Smooth muscle cell (in vitro differentiated cells): Measurements from ENCODE around the gene SLC35F1. TPM values are rescaled to one million over a fixed set of nuclear protein-coding genes. Genes with fewer than 3 reads are reported as not detected.

Experiments
- DNase-seq: peaks from one replicate; lab custom pipeline; 2025; ENCODE audit not compliant: unreplicated experiment; lab: John Stamatoyannopoulos, UW
- H2AFZ ChIP-seq: fragments of 200-600 bp; sonication (generic); 2 replicates; pipeline ENCODE4 v1.6.0; 2016; ENCODE audit warnings: antibody characterized with exemption, low read depth, mild to moderate bottlenecking
- H3F3A ChIP-seq: fragments of 200-600 bp; sonication (generic); 2 replicates; pipeline ENCODE4 v1.6.0; 2017; ENCODE audit warnings: antibody characterized with exemption, low read depth
- H3K27ac ChIP-seq: fragments of 200-600 bp; sonication (generic); 2 replicates; pipeline ENCODE4 v1.5.1; 2016; ENCODE audit warnings: low read depth, mild to moderate bottlenecking
- H3K27me3 ChIP-seq: fragments of 200-600 bp; sonication (generic); 2 replicates; pipeline ENCODE4 v1.6.1; 2016; ENCODE audit warnings: low read depth, mild to moderate bottlenecking
- H3K36me3 ChIP-seq: fragments of 200-600 bp; sonication (generic); 2 replicates; pipeline ENCODE4 v1.5.1; 2016; ENCODE audit warnings: low read depth
- H3K4me1 ChIP-seq: fragments of 200-600 bp; sonication (generic); 2 replicates; pipeline ENCODE4 v1.5.1; 2016; ENCODE audit warnings: low read depth
- H3K4me2 ChIP-seq: fragments of 200-600 bp; sonication (generic); 2 replicates; pipeline ENCODE4 v1.6.0; 2016; ENCODE audit warnings: mild to moderate bottlenecking
- H3K4me3 ChIP-seq: fragments of 200-600 bp; sonication (generic); 2 replicates; pipeline ENCODE4 v1.5.1; 2016; ENCODE audit warnings: mild to moderate bottlenecking
- H3K79me2 ChIP-seq: fragments of 200-600 bp; sonication (generic); 2 replicates; pipeline ENCODE4 v1.6.0; 2016; ENCODE audit warnings: low read depth, mild to moderate bottlenecking
- H3K9ac ChIP-seq: fragments of 200-600 bp; sonication (generic); 2 replicates; pipeline ENCODE4 v1.6.0; 2016; ENCODE audit warnings: low read depth
- H3K9me3 ChIP-seq: fragments of 200-600 bp; sonication (generic); replicated peaks from 2 replicates; pipeline ENCODE4 v1.5.1; 2016; ENCODE audit warnings: low read depth
- H4K20me1 ChIP-seq: fragments of 200-600 bp; sonication (generic); 2 replicates; pipeline ENCODE4 v1.6.0; 2016; ENCODE audit warnings: low read depth
- WGBS: methylation state at CpG from one replicate; pipeline ENCODE4 v1.1.7; 2016; ENCODE audit warnings: low lambda C conversion rate; 5-methylcytosine and 5-hydroxymethylcytosine counted together
- polyA plus RNA-seq: library from polyadenylated mRNA; unstranded; fragments of >200 nt; fragmentation: Nextera tagmentation; extraction: Ambion mirVana; gene quantifications from 2 replicates; pipeline ENCODE4 v1.2.1, GENCODE V29; 2016
- total RNA-seq: library from RNA; depleted of rRNA; stranded (reverse); fragments of >200 nt; gene quantifications from 2 replicates; pipeline ENCODE4 v1.2.3, GENCODE V29; 2014
- TF ChIP-seq, protein P1 (sequence below): fragments of 200-600 bp; sonication (generic); IDR thresholded peaks from 2 replicates; pipeline ENCODE4 v1.5.1; 2017; ENCODE audit warnings: borderline replicate concordance, mild to moderate bottlenecking, antibody characterized with exemption; ENCODE audit not compliant: insufficient read depth, poor library complexity, severe bottlenecking

The SLC35F1 gene
- total and polyA plus RNA-seq, 2 experiments from 2014 or later, result 0.05 to 0.09 TPM

DNA sequence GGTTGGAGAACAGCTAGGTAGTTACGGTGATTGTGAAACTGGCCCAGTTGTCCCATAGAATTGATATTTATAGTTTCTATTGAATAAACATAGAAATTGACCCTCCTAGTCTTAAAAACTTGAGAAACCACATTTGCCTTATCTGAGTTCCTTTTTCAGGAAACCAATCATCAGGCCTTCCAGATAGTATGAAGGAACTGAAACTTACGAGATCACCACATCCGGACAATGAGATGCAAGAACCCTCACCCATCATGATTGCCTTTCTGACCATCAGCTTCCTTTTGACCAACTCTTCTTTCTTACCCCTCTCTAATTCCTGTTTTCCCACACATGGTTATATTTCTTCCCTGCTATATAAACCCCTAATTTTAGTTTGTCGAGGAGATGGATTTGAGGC is 21.8 kb downstream of the SLC35F1 start:
- DNase-seq, result no peak
- no peaks in the 10 kb centered on the region for H3K79me2 ChIP-seq
- H3K9me3 ChIP-seq, result no peaks in the 10 kb centered on the region
- TF ChIP-seq, protein P1, sequence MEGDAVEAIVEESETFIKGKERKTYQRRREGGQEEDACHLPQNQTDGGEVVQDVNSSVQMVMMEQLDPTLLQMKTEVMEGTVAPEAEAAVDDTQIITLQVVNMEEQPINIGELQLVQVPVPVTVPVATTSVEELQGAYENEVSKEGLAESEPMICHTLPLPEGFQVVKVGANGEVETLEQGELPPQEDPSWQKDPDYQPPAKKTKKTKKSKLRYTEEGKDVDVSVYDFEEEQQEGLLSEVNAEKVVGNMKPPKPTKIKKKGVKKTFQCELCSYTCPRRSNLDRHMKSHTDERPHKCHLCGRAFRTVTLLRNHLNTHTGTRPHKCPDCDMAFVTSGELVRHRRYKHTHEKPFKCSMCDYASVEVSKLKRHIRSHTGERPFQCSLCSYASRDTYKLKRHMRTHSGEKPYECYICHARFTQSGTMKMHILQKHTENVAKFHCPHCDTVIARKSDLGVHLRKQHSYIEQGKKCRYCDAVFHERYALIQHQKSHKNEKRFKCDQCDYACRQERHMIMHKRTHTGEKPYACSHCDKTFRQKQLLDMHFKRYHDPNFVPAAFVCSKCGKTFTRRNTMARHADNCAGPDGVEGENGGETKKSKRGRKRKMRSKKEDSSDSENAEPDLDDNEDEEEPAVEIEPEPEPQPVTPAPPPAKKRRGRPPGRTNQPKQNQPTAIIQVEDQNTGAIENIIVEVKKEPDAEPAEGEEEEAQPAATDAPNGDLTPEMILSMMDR, result no peak
- H3K4me1 ChIP-seq, result no peaks in the 10 kb centered on the region
- no peak overlapping the region for H3K4me2 ChIP-seq
- no peak overlapping the region for H3K4me3 ChIP-seq
- H3F3A ChIP-seq, result no peaks in the 10 kb centered on the region
- no peaks in the 10 kb centered on the region for H3K27me3 ChIP-seq
- no peak overlapping the region for H3K9ac ChIP-seq
- no peak overlapping the region for H2AFZ ChIP-seq
- no peaks in the 10 kb centered on the region for H4K20me1 ChIP-seq
- no peaks in the 10 kb centered on the region for H3K36me3 ChIP-seq
- 91% methylated on average over 4 of the region's 4 CpGs for WGBS
- H3K27ac ChIP-seq, result no peak overlapping the region

- no peaks in the 10 kb centered on the region for H3K36me3 ChIP-seq
- no peak overlapping the region for H3K27ac ChIP-seq
- H3K4me1 ChIP-seq, result no peaks in the 10 kb centered on the region
- no peaks in the 10 kb centered on the region for H3K79me2 ChIP-seq
- no peak overlapping the region for H3K4me2 ChIP-seq
- no peak overlapping the region for H2AFZ ChIP-seq
- H4K20me1 ChIP-seq, result no peaks in the 10 kb centered on the region
- no peak overlapping the region for H3K4me3 ChIP-seq
- no peaks in the 10 kb centered on the region for H3K27me3 ChIP-seq
- TF ChIP-seq, protein P1, result no peak
- no peaks in the 10 kb centered on the region for H3K9me3 ChIP-seq
- DNase-seq, result no peak
- no peak overlapping the region for H3K9ac ChIP-seq
- H3F3A ChIP-seq, result no peaks in the 10 kb centered on the region
- 93% methylated on average over 1 of the region's 1 CpG for WGBS
These were observed 22.4 kb downstream of the SLC35F1 start for GRCh38 chr6:117929501-117929900.

GRCh38 chr6:117930645-117931044 is 23.6 kb downstream of the SLC35F1 start:
- TF ChIP-seq, protein P1, result no peak
- H3F3A ChIP-seq, result no peaks in the 10 kb centered on the region
- WGBS, result 84% methylated on average over 3 of the region's 3 CpGs

GRCh38 chr6:117932001-117932400 is 24.9 kb downstream of the SLC35F1 start:
- H2AFZ ChIP-seq, result no peak overlapping the region
- no peaks in the 10 kb centered on the region for H4K20me1 ChIP-seq
- no peaks in the 10 kb centered on the region for H3K79me2 ChIP-seq
- H3F3A ChIP-seq, result no peaks in the 10 kb centered on the region
- H3K9me3 ChIP-seq, result no peaks in the 10 kb centered on the region
- DNase-seq, result no peak
- H3K36me3 ChIP-seq, result no peaks in the 10 kb centered on the region
- H3K4me1 ChIP-seq, result no peaks in the 10 kb centered on the region
- H3K27me3 ChIP-seq, result no peaks in the 10 kb centered on the region
- WGBS, result 95% methylated on average over 3 of the region's 3 CpGs
- no peak overlapping the region for H3K9ac ChIP-seq
- H3K4me3 ChIP-seq, result no peak overlapping the region
- no peak overlapping the region for H3K4me2 ChIP-seq
- TF ChIP-seq, protein P1, result no peak
- H3K27ac ChIP-seq, result no peak overlapping the region

More at GRCh38 chr6:117930645-117931044, 23.6 kb downstream of the SLC35F1 start:
- Histone ChIP-seq H3K9ac (no peak overlapping the region), H3K36me3 (no peaks in the 10 kb centered on the region), H3K79me2 (no peaks in the 10 kb centered on the region), H3K27ac (no peak overlapping the region), H3K27me3 (no peaks in the 10 kb centered on the region), H3K4me3 (no peak overlapping the region), H3K4me1 (no peaks in the 10 kb centered on the region), H2AFZ (no peak overlapping the region), H4K20me1 (no peaks in the 10 kb centered on the region), H3K4me2 (no peak overlapping the region), H3K9me3 (no peaks in the 10 kb centered on the region)
- DNase-seq, result no peak
